Transverse colon (tissue), 4 donors: Measurements from ENCODE around the gene PHF23. TPM values are rescaled to one million over a fixed set of nuclear protein-coding genes. Genes with fewer than 3 reads are reported as not detected.

Experiments used
- DNase-seq: peaks from one replicate; pipeline ENCODE4 v3.0.0-alpha.2; 2019
- H3K27ac ChIP-seq, 4 donors: fragments of 200-600 bp; sonication (generic); 2 replicates each; pipeline ENCODE4 v1.5.1; 2016 to 2018; ENCODE audit warnings: inconsistent platforms in 4 of 4
- H3K27me3 ChIP-seq: fragments of 200-600 bp; sonication (generic); 2 replicates; pipeline ENCODE4 v1.5.1; 2017; ENCODE audit warnings: inconsistent platforms
- H3K36me3 ChIP-seq, 4 donors: fragments of 200-600 bp; sonication (generic); 2 replicates each; pipeline ENCODE4 v1.5.1; 2017 to 2019; ENCODE audit warnings: inconsistent platforms in 4 of 4
- H3K4me1 ChIP-seq, 4 donors: fragments of 200-600 bp; sonication (generic); 2 replicates each; pipeline ENCODE4 v1.5.1; 2017 to 2020; ENCODE audit warnings: inconsistent platforms in 4 of 4
- H3K4me3 ChIP-seq, 4 donors: fragments of 200-600 bp; sonication (generic); 1 replicate in 1 of 4; 2 replicates in 3 of 4; pipeline versions ENCODE4 v1.5.1 to v1.6.1; 2017 to 2019; ENCODE audit warnings: inconsistent platforms in 4 of 4
- H3K9me3 ChIP-seq, 2 donors: fragments of 200-600 bp; sonication (generic); 2 replicates each; pipeline ENCODE4 v1.5.1; 2017 to 2019; ENCODE audit warnings: inconsistent platforms in 2 of 2
- CTCF ChIP-seq, 5 experiments: fragments of 200-600 bp in 3 of 5; fragments of 450-650 bp in 2 of 5; sonication (generic) in 3 of 5; IDR thresholded peaks; 1 replicate in 2 of 5; 2 replicates in 3 of 5; pipeline ENCODE4 v1.5.1; 2016 to 2017; ENCODE audit warnings: antibody characterized with exemption in 5 of 5, inconsistent platforms in 3 of 5, mild to moderate bottlenecking in 2 of 5, moderate library complexity in 1 of 5
- EP300 ChIP-seq: sonication (generic); formaldehyde crosslinking; IDR thresholded peaks from one replicate; pipeline ENCODE4 v1.6.1; 2017; ENCODE audit warnings: antibody characterized with exemption, low read depth
- POLR2A ChIP-seq: fragments of 450-650 bp; IDR thresholded peaks from one replicate; pipeline ENCODE4 v1.6.1; 2016; ENCODE audit warnings: antibody characterized with exemption, mild to moderate bottlenecking, moderate library complexity
- POLR2AphosphoS5 ChIP-seq, 3 donors: sonication (generic); formaldehyde crosslinking; IDR thresholded peaks; one replicate each; pipeline ENCODE4 v1.6.1; 2016; ENCODE audit warnings: antibody characterized with exemption in 3 of 3
- WGBS, 2 donors: methylation state at CpG; one replicate each; pipeline ENCODE4 v1.1.5; 2018; ENCODE audit warnings: low coverage in 1 of 2; 5-methylcytosine and 5-hydroxymethylcytosine counted together
- in situ Hi-C, 4 donors: fragments of 200-750 bp; cut with MboI; loops; one replicate each; pipeline versions ENCODE4 v1.15.0 to v1.15.1; 2017; ENCODE audit warnings: low sequenced_read_pairs in 3 of 4, low pct_ligation_motif_present in 1 of 4, low pct_unique_long_range_greater_than_20kb in 1 of 4
- intact Hi-C: fragments of 100-400 bp; cut with DNase I; formaldehyde crosslinking; loops from one replicate; pipeline ENCODE4 v1.15.1; 2023; ENCODE audit warnings: low total_unique reads
- total RNA-seq, 4 donors: library from RNA; depleted of rRNA; stranded (reverse); fragments of >200 nt; gene quantifications; one replicate each; pipeline ENCODE4 v1.1.0, GENCODE V29; 2016

PHF23 gene
- total RNA-seq, 4 donors from 2014 or later: 20.6 to 33.5 (median 27.8) TPM

- Histone ChIP-seq H3K4me3 (peak within 1 kb of the TSS; percentile 79 to 100 (median 97)), H3K9me3 (no peaks in the 10 kb centered on the region), H3K27me3 (no peaks in the 10 kb centered on the region), H3K27ac (peak within 1 kb of the TSS; percentile 95 to 100 (median 98)), H3K4me1 (peaks cover 14 to 43% (median 34%) of the 10 kb centered on the region in 4 donors), H3K36me3 (peaks cover 0 to 10% (median 0%) of the 10 kb centered on the region in 4 donors)
- intact Hi-C loops (no loop called here), in situ Hi-C loops (no loop called here)
- peak; percentile 79 to 88 (median 86) for TF ChIP-seq POLR2AphosphoS5 (IDR thresholded peaks at IDR 0.05)
- peak; percentile 82 for TF ChIP-seq POLR2A
- TF ChIP-seq CTCF (IDR thresholded peaks at IDR 0.05): peak in 4 of 5 experiments; percentile 27 to 40 (median 28)
- no peak for TF ChIP-seq EP300
- WGBS, 2 donors: 0 to 9% methylated on average over 3 to 53 of the region's 55 CpGs
- DNase-seq: peak; percentile 96
These were observed 13.2 kb upstream of the PHF23 start, which contains the start of gene ELP5 for GRCh38 chr17:7252176-7253043. ELP5 (plus strand) TSS chr17:7252215; CDS start chr17:7252551, 336 bp downstream.

DNA sequence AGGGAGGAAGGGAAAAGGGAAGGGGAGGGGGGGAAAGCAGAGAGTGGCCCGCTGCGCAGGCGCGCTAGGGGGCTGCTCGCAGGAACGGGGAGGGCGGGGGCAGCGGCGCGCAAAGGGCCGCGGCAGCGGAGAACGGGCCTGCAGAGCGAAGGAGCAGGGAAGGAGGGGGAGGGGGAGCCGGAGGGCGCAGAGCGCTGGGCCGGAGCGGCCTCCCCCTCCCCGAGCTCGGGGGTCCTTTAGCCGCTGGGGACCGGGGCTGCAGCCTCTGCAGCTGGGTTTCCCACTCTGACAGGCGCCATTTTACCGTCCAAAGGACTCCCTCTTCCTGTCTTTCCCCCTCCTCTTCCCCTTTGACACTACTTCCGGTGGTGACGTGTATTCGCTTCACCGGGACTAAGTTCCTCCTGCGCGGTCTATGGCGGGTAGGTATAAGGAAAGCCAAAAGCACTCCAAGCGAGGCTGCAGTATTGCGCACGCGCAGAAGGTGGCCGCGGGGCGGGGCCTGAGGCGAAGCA lies 12.5 kb upstream of the PHF23 start, which contains the start of gene CTDNEP1:
TSS of gene CTDNEP1 (minus strand) at position 74 of the 515 bp plus-strand sequence. CDS start 438 bp downstream, outside the sequence.
- TF ChIP-seq POLR2AphosphoS5 (IDR thresholded peaks at IDR 0.05) (peak; percentile 72 to 84 (median 78)), POLR2A (peak; percentile 55), CTCF (IDR thresholded peaks at IDR 0.05) (no peak)
- Histone ChIP-seq H3K4me3 (peak within 1 kb of the TSS; percentile 79 to 100 (median 97)), H3K9me3 (no peaks in the 10 kb centered on the region), H3K27me3 (no peaks in the 10 kb centered on the region), H3K4me1 (peaks cover 14 to 42% (median 34%) of the 10 kb centered on the region in 4 donors), H3K36me3 (peaks cover 0 to 12% (median under 1%) of the 10 kb centered on the region in 4 donors), H3K27ac (peak within 1 kb of the TSS; percentile 95 to 100 (median 98))
- intact Hi-C loops (no loop called here), in situ Hi-C loops (no loop called here)
- WGBS, 2 donors: 2% methylated on average over 37 of the region's 41 CpGs; no CpG with 5 or more reads in 1 of the 2 donors
- DNase-seq: peak; percentile 99

DNA sequence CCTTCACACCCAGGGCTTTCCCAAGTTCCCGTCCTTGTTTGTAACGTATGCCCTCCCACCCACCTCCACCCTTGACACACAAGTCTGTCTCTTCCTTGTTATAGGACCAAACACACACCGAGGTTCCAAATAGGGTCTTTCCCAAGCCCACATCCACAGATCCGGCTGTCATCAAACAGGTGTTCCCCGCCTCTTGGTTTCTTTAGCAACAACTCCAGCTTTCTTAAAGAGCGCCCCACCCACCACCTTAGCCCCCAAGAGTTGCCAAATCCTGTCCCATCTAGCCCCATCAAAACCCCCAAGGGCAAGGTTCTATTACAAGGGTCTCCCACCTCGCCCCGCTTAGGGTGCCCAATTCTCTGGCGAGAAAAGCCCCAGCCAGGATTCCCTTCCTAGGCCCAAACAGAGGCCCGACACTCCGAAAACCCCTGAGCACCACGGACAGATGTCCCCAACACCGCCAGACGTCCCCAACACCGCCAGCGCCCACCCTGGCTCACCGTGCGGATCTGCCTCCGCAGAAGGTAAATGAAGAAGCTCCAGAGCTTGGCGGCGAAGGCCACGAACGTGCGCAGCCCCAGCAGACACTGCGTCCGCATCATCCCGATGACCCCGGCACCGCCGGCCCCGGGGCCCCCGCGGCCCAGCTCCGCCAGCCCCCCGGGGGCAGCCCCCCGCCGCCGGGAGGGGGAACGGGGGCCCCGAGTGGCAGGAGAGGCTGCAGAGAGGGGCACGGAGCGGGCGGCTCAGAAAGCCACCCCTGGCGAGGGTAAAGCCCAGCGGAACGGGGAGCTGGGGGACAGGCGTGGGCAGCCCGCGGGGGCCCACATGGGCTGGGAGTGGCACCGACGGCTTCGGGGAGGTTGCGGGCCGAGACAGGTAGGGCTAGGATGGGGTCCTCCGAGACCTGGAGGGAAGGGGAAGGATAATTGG lies 11.7 kb upstream of the PHF23 start:
- peaks cover 0 to 15% (median 4%) of the 10 kb centered on the region in 4 donors for H3K36me3 ChIP-seq
- WGBS, 2 donors: 0 to 2% methylated on average over 3 to 33 of the region's 55 CpGs
- peak overlapping the region; percentile 95 to 100 (median 98) for H3K27ac ChIP-seq
- H3K27me3 ChIP-seq: no peaks in the 10 kb centered on the region
- H3K4me3 ChIP-seq: peak overlapping the region; percentile 79 to 100 (median 97)
- no peaks in the 10 kb centered on the region for H3K9me3 ChIP-seq
- H3K4me1 ChIP-seq: peaks cover 14 to 42% (median 34%) of the 10 kb centered on the region in 4 donors
- peak; percentile 29 for DNase-seq
- intact Hi-C loops (no loop called here), in situ Hi-C loops (no loop called here)
- no peak for TF ChIP-seq CTCF (IDR thresholded peaks at IDR 0.05)
- peak; percentile 35 for TF ChIP-seq POLR2A
